Neural progenitor cell (in vitro differentiated cells): ENCODE results near the gene COL23A1.

ENCODE experiments used
- EZH2phosphoT487 ChIP-seq: fragments of 200-600 bp; sonication (generic); IDR thresholded peaks from 2 replicates; pipeline ENCODE4 v1.6.1; 2017; ENCODE audit warnings: antibody characterized with exemption
- TF ChIP-seq, protein P1 (sequence below): fragments of 200-600 bp; sonication (generic); IDR thresholded peaks from 2 replicates; pipeline ENCODE4 v1.5.1; 2017; ENCODE audit warnings: antibody characterized with exemption, mild to moderate bottlenecking

DNA sequence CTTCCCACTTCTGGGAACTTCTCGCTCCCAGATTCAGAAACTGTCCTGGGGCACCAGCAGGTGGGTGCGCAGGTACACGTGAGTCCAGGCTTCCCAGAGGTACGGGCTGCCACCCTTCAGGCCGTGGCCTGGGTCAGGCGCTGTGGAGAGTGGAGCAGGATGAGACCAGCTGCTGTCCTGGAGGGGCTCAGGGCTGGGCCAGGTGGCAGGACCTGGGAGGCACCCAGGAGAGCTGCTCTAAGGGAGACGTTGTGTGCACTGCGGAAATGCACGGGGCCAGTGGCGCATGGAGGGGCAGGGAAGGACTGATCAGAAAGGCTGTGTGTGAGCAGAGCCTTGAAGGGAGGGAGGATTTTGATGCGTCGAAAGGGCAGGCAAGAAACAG, 222.5 kb downstream of the COL23A1 start:
- TF ChIP-seq, protein P1, sequence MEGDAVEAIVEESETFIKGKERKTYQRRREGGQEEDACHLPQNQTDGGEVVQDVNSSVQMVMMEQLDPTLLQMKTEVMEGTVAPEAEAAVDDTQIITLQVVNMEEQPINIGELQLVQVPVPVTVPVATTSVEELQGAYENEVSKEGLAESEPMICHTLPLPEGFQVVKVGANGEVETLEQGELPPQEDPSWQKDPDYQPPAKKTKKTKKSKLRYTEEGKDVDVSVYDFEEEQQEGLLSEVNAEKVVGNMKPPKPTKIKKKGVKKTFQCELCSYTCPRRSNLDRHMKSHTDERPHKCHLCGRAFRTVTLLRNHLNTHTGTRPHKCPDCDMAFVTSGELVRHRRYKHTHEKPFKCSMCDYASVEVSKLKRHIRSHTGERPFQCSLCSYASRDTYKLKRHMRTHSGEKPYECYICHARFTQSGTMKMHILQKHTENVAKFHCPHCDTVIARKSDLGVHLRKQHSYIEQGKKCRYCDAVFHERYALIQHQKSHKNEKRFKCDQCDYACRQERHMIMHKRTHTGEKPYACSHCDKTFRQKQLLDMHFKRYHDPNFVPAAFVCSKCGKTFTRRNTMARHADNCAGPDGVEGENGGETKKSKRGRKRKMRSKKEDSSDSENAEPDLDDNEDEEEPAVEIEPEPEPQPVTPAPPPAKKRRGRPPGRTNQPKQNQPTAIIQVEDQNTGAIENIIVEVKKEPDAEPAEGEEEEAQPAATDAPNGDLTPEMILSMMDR = no peak
- TF ChIP-seq EZH2phosphoT487 = no peak
